ENCODE data around the gene MT1G.

The MT1G gene

GRCh38 chr16:56702836-56703235 is 35.0 kb upstream of the MT1G start:
- H3K27me3 ChIP-seq (ENCODE audit: insufficient read depth, poor library complexity, severe bottlenecking): no peaks in the 10 kb centered on the region
- H3K4me3 ChIP-seq (replicated peaks; ENCODE audit: insufficient read depth, low read length): no peak overlapping the region
- TF ChIP-seq GABPA (IDR thresholded peaks at IDR 0.05; ENCODE audit: low read depth) (no peak), SPI1 (IDR thresholded peaks at IDR 0.05; ENCODE audit: borderline replicate concordance, low read depth) (no peak), REST (IDR thresholded peaks at IDR 0.05; ENCODE audit: insufficient replicate concordance, low read depth) (no peak), CTCF (IDR thresholded peaks at IDR 0.05; ENCODE audit: insufficient read depth, low read length) (no peak), POLR2AphosphoS5 (IDR thresholded peaks at IDR 0.05; ENCODE audit: low read depth) (no peak)
- DNase-seq (ENCODE audit: low read depth in 1 of 2, low spot score in 1 of 2): no peak
- H3K27ac ChIP-seq (replicated peaks): no peak overlapping the region

- H3K27me3 ChIP-seq (ENCODE audit: insufficient read depth, poor library complexity, severe bottlenecking): no peaks in the 10 kb centered on the region
- no peak for TF ChIP-seq POLR2AphosphoS5 (IDR thresholded peaks at IDR 0.05; ENCODE audit: low read depth)
- no peak for TF ChIP-seq SPI1 (IDR thresholded peaks at IDR 0.05; ENCODE audit: borderline replicate concordance, low read depth)
- no peak for TF ChIP-seq GABPA (IDR thresholded peaks at IDR 0.05; ENCODE audit: low read depth)
- no peak for TF ChIP-seq CTCF (IDR thresholded peaks at IDR 0.05; ENCODE audit: insufficient read depth, low read length)
- no peak for TF ChIP-seq REST (IDR thresholded peaks at IDR 0.05; ENCODE audit: insufficient replicate concordance, low read depth)
- no peak for DNase-seq (ENCODE audit: low read depth in 1 of 2, low spot score in 1 of 2)
- no peak overlapping the region for H3K27ac ChIP-seq (replicated peaks)
- no peak overlapping the region for H3K4me3 ChIP-seq (replicated peaks; ENCODE audit: insufficient read depth, low read length)
Observed at GRCh38 chr16:56701534-56701933, 33.7 kb upstream of the MT1G start.

GRCh38 chr16:56700631-56701030 is 32.8 kb upstream of the MT1G start:
- no peak for TF ChIP-seq REST (IDR thresholded peaks at IDR 0.05; ENCODE audit: insufficient replicate concordance, low read depth)
- no peak for TF ChIP-seq CTCF (IDR thresholded peaks at IDR 0.05; ENCODE audit: insufficient read depth, low read length)
- TF ChIP-seq SPI1 (IDR thresholded peaks at IDR 0.05; ENCODE audit: borderline replicate concordance, low read depth): no peak
- no peak for TF ChIP-seq POLR2AphosphoS5 (IDR thresholded peaks at IDR 0.05; ENCODE audit: low read depth)
- TF ChIP-seq GABPA (IDR thresholded peaks at IDR 0.05; ENCODE audit: low read depth): no peak
- Histone ChIP-seq H3K4me3 (replicated peaks; ENCODE audit: insufficient read depth, low read length) (no peak overlapping the region), H3K27ac (replicated peaks) (no peak overlapping the region), H3K27me3 (ENCODE audit: insufficient read depth, poor library complexity, severe bottlenecking) (no peaks in the 10 kb centered on the region)
- DNase-seq (ENCODE audit: low read depth in 1 of 2, low spot score in 1 of 2): no peak

Measured in HL-60 (cell line).